K562 (cell line): ENCODE data around the gene PRAMEF12. TPM values are rescaled to one million over a fixed set of nuclear protein-coding genes. Genes with fewer than 3 reads are reported as not detected.
"Not testable (repeated sequence)": the region's sequence is repeated elsewhere in the genome, so short reads cannot be mapped to it uniquely, and the experiment has no call there.

Experiments
- ATAC-seq: fragments of 200-7000 bp; cut with Tn5 transposase; 3 replicates; pipeline ENCODE4 v1.9.1; 2020; ENCODE audit warnings: moderate library complexity
- BruUV-seq: library from RNA; stranded (reverse); fragments of 400-500 nt; replicated peaks from 2 replicates; lab custom pipeline; 2021; lab: Mats Ljungman, UMichigan
- CTCF ChIA-PET: fragments of 300-600 bp; formaldehyde crosslinking; extraction: SDS; loops from one replicate; lab custom pipeline; 2021; ENCODE audit warnings: low intra/inter-chr PET ratio; lab: Yijun Ruan, JAX
- POLR2A ChIA-PET: fragments of 300-600, 350-650 bp; sonication (Branson Sonifier 250); formaldehyde crosslinking; extraction: SDS; loops from one replicate; lab custom pipeline; 2021; ENCODE audit warnings: antibody characterized with exemption, inconsistent platforms; lab: Yijun Ruan, JAX
- DNase-seq, 4 experiments: peaks; one replicate each; pipeline versions ENCODE4 v3.0.0 to v3.0.0-alpha.2; 2011 to 2018; ENCODE audit warnings: low spot score in 3 of 4, mixed read lengths in 3 of 4; ENCODE audit errors: extremely low read depth in 1 of 4
- FAIRE-seq: peaks from 2 replicates; lab custom pipeline; 2011; peaks lifted over from hg19 to GRCh38; lab: Jason Lieb, UNC
- H2AFZ ChIP-seq: 2 replicates; pipeline ENCODE4 v1.6.0; 2011; ENCODE audit warnings: low read depth, low read length, control low read depth, inconsistent platforms
- H3K27ac ChIP-seq: fragments of 200-600 bp; 3 replicates; pipeline ENCODE4 v1.8.0; 2011; ENCODE audit warnings: low read depth, mild to moderate bottlenecking, control low read depth, inconsistent platforms, low read length, moderate library complexity, mixed read lengths; ENCODE audit errors: extremely low read depth
- H3K27me3 ChIP-seq, 2 experiments: fragments of 300-600 bp in 1 of 2; 2 replicates in 1 of 2; 3 replicates in 1 of 2; pipeline versions ENCODE4 v1.6.0 to v1.8.0; 2011; ENCODE audit warnings: inconsistent platforms in 2 of 2, low read length in 2 of 2, mild to moderate bottlenecking in 1 of 2, mixed read lengths in 1 of 2, moderate library complexity in 1 of 2; ENCODE audit not compliant: control insufficient read depth in 2 of 2, insufficient read depth in 2 of 2
- H3K36me3 ChIP-seq: fragments of 300-600 bp; 3 replicates; pipeline ENCODE4 v1.8.0; 2011; ENCODE audit warnings: mild to moderate bottlenecking, low read length, inconsistent platforms; ENCODE audit not compliant: control insufficient read depth, insufficient read depth
- H3K4me1 ChIP-seq, 2 experiments: fragments of 200-600 bp in 1 of 2; replicated peaks in 1 of 2; 2 replicates in 1 of 2; 3 replicates in 1 of 2; pipeline versions ENCODE4 v1.5.1 to v1.8.0; 2011; ENCODE audit warnings: inconsistent platforms in 2 of 2, low read length in 2 of 2, mild to moderate bottlenecking in 1 of 2, mixed read lengths in 1 of 2, moderate library complexity in 1 of 2; ENCODE audit not compliant: control insufficient read depth in 2 of 2, insufficient read depth in 2 of 2
- H3K4me2 ChIP-seq: 2 replicates; pipeline ENCODE4 v1.6.1; 2011; ENCODE audit warnings: low read length, control low read depth, inconsistent platforms, mixed read lengths; ENCODE audit not compliant: insufficient read depth
- H3K4me3 ChIP-seq: fragments of 200-600 bp; sonication (generic), shearing (Covaris generic); 2 replicates; pipeline ENCODE4 v1.5.1; 2016; ENCODE audit warnings: control low read depth, inconsistent platforms
- H3K79me2 ChIP-seq: fragments of 200-600 bp; 3 replicates; pipeline ENCODE4 v1.8.0; 2011; ENCODE audit warnings: low read length, inconsistent platforms; ENCODE audit not compliant: control insufficient read depth, insufficient read depth
- H3K9ac ChIP-seq, 2 experiments: 2 replicates each; pipeline versions ENCODE4 v1.6.0 to v1.6.1; 2011; ENCODE audit warnings: low read depth in 2 of 2, low read length in 2 of 2, control low read depth in 1 of 2, inconsistent platforms in 1 of 2, mild to moderate bottlenecking in 1 of 2, mixed read lengths in 1 of 2; ENCODE audit not compliant: insufficient read depth in 1 of 2
- H3K9me1 ChIP-seq: one replicate; pipeline ENCODE4 v1.6.0; 2011; ENCODE audit warnings: inconsistent platforms, mild to moderate bottlenecking, low read length, moderate library complexity; ENCODE audit not compliant: control insufficient read depth, insufficient read depth
- H3K9me3 ChIP-seq: replicated peaks from 2 replicates; pipeline ENCODE4 v1.5.1; 2011; ENCODE audit warnings: low read depth, low read length, inconsistent platforms; ENCODE audit not compliant: control insufficient read depth, insufficient read depth
- H4K20me1 ChIP-seq: replicated peaks from 2 replicates; pipeline ENCODE4 v1.6.1; 2011; ENCODE audit warnings: low read length, inconsistent platforms, mixed read lengths; ENCODE audit not compliant: control insufficient read depth, insufficient read depth
- CBX1 ChIP-seq: sonication (generic); IDR thresholded peaks from 2 replicates; pipeline ENCODE4 v1.6.1; 2016; ENCODE audit warnings: antibody characterized with exemption, low read depth, mild to moderate bottlenecking
- CBX3 ChIP-seq, 2 experiments: IDR thresholded peaks; 1 replicate in 1 of 2; 2 replicates in 1 of 2; pipeline ENCODE4 v1.6.1; 2012; ENCODE audit warnings: inconsistent platforms in 2 of 2, low read length in 2 of 2, borderline replicate concordance in 1 of 2, control low read depth in 1 of 2
- CBX5 ChIP-seq: IDR thresholded peaks from 2 replicates; pipeline ENCODE4 v1.6.1; 2014; ENCODE audit warnings: low read depth, borderline replicate concordance
- TRIM28 ChIP-seq: fragments of 450-650 bp; IDR thresholded peaks from 2 replicates; pipeline ENCODE4 v1.6.1; 2017
- WGBS: fragments of 100-300 bp; shearing (Covaris generic); methylation state at CpG from one replicate; pipeline ENCODE4 v1.1.6; 2016; ENCODE audit warnings: low coverage, mixed read lengths; ENCODE audit not compliant: insufficient coverage; ENCODE audit errors: missing lambda C conversion rate; 5-methylcytosine and 5-hydroxymethylcytosine counted together
- in situ Hi-C: fragments of 300-500 bp; cut with MboI; formaldehyde crosslinking; loops from 4 replicates; pipeline ENCODE4 v1.15.0; 2018; ENCODE audit warnings: inconsistent platforms, mixed read lengths
- intact Hi-C: fragments of 100-400 bp; cut with micrococcal nuclease; formaldehyde crosslinking; loops from 2 replicates; pipeline ENCODE4 v1.14.2; 2022
- polyA plus RNA-seq, 8 experiments: library from polyadenylated mRNA; depleted of rRNA in 4 of 8; stranded (reverse) in 5 of 8; unstranded in 3 of 8; fragments of >200 nt; fragmentation: Nextera tagmentation in 2 of 8; fragmentation: Illumina TruSeq in 1 of 8; extraction: Ambion mirVana in 2 of 8; extraction: Trizol in 1 of 8; gene quantifications; 2 replicates each; pipeline versions ENCODE4 v1.2.1 to v1.2.3, GENCODE V29; 2011 to 2014; ENCODE audit warnings: inconsistent platforms in 1 of 8, missing spikeins in 1 of 8
- total RNA-seq, 7 experiments: library from RNA; depleted of rRNA in 6 of 7; stranded (reverse); fragments of >200 nt in 6 of 7; fragmentation: Illumina TruSeq in 2 of 7; extraction: Trizol in 2 of 7; gene quantifications; 2 replicates each; pipeline versions ENCODE4 v1.2.1 to v1.2.3, GENCODE V29; 2011 to 2021; ENCODE audit warnings: low replicate concordance in 1 of 7
- TF ChIP-seq, protein P1 (sequence below): fragments of 450-650 bp; IDR thresholded peaks from 2 replicates; pipeline ENCODE4 v1.6.1; 2018; ENCODE audit warnings: mild to moderate bottlenecking, low read depth; ENCODE audit not compliant: partially characterized antibody

PRAMEF12 gene
- total and polyA plus RNA-seq, 9 of the 15 experiments (the other 6 are each of a cell fraction or from before 2014, with no cell fraction given): not detected

DNA sequence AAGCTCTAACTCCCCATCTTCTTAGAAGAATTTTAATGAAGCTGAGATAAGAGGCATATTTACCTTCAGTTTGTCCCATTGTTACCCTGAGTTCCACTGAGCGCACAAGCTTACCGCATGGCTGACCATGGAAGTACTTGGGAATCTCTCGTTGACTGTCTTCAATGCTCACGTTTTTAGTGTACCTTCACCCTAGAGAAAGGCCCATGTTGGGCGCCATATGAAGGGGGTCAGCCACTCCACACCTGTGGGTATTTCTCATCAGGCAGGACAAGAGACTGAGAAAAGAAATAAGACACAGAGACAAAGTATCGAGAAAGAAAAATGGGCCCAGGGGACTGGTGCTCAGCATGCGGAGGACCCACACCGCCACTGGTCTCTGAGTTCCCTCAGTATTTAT is 11.2 kb downstream of the PRAMEF12 start:
- H3K4me3 ChIP-seq, H3K9me1 ChIP-seq, H3K27me3 ChIP-seq, H3K27ac ChIP-seq, BruUV-seq: not testable (repeated sequence)
- whole genome bisulfite sequencing: 13% methylated on average over 7 of the region's 8 CpGs
- peak; percentile 47; the same call in 1 of the 2 replicates for TF ChIP-seq TRIM28
- TF ChIP-seq CBX3 (IDR thresholded peaks at IDR 0.05; ENCODE audit: borderline replicate concordance in 1 of 2, low read length in 2 of 2): peak in 1 of 2 experiments; percentile 35; a peak in 1 of 3 replicates
- TF ChIP-seq CBX5: peak; percentile 41; the same call in 1 of the 2 replicates
- TF ChIP-seq CBX1: peak; percentile 57; the same call in 1 of the 2 replicates
- TF ChIP-seq, protein P1, sequence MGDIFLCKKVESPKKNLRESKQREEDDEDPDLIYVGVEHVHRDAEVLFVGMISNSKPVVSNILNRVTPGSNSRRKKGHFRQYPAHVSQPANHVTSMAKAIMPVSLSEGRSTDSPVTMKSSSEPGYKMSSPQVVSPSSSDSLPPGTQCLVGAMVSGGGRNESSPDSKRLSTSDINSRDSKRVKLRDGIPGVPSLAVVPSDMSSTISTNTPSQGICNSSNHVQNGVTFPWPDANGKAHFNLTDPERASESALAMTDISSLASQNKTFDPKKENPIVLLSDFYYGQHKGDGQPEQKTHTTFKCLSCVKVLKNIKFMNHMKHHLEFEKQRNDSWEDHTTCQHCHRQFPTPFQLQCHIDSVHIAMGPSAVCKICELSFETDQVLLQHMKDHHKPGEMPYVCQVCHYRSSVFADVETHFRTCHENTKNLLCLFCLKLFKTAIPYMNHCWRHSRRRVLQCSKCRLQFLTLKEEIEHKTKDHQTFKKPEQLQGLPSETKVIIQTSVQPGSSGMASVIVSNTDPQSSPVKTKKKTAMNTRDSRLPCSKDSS: peak; percentile 43
- TF ChIP-seq, all 486 proteins: peak for 5; not testable (repeated sequence) for 481
- H3K4me2 ChIP-seq, H4K20me1 ChIP-seq, H3K9ac ChIP-seq, FAIRE-seq, CTCF ChIA-PET, H3K9me3 ChIP-seq, intact Hi-C loops, H2AFZ ChIP-seq, ATAC-seq, in situ Hi-C loops, H3K36me3 ChIP-seq, POLR2A ChIA-PET, H3K79me2 ChIP-seq, H3K4me1 ChIP-seq: not testable (repeated sequence)
- peak in 1 of 4 experiments; percentile 28 for DNase-seq

DNA sequence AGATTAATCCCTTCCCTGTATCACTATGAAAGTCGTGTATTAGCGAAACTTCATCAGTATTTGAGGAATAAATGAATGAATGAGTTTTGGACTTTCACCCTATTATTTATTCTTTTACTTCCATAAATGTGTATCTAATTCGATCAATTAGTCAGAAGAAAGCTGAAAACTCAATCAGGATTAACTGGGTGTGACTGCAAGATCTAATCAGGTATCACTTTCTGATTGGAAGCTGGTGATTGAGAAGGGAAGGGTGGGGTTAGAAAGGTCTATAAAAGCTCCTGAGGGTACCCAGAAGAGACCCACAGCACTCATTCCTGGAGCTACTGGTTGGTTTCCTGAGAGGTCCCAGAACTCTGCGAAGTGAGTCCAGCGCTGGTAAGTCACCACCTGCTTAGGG is 17.6 kb downstream of the PRAMEF12 start, which contains the start of gene PRAMEF1:
Gene PRAMEF1, plus strand, starts transcription at position 301 of the 400 bp plus-strand sequence. CDS start 1,831 bp downstream, outside the sequence.
- not testable (repeated sequence) for BruUV-seq

More for the DNA sequence above, 17.6 kb downstream of the PRAMEF12 start, which contains the start of gene PRAMEF1:
- H2AFZ ChIP-seq, POLR2A ChIA-PET, FAIRE-seq, H3K27ac ChIP-seq, H3K4me3 ChIP-seq, H4K20me1 ChIP-seq, H3K4me2 ChIP-seq, H3K9me3 ChIP-seq, DNase-seq, H3K9ac ChIP-seq, H3K79me2 ChIP-seq, H3K9me1 ChIP-seq, ATAC-seq, H3K27me3 ChIP-seq, H3K36me3 ChIP-seq, intact Hi-C loops, H3K4me1 ChIP-seq: not testable (repeated sequence)
- in situ Hi-C loops: loop anchor here (5.0 kb wide), 2 partner anchors 236 to 551 kb away; no protein-coding TSS in a partner anchor
- 0% methylated on average over 4 of the region's 5 CpGs for WGBS
- CTCF ChIA-PET: interaction anchor here (0.6 kb wide), 1 partner anchor 35 kb away, joined by 3 read pairs; no protein-coding TSS in a partner anchor
